HepG2 (cell line): ENCODE results near the gene ATP10A. TPM values are rescaled to one million over a fixed set of nuclear protein-coding genes. Genes with fewer than 3 reads are reported as not detected.

Experiments
- ATAC-seq: fragments of 200-7000 bp; cut with Tn5 transposase; 3 replicates; pipeline ENCODE4 v1.9.1; 2020; ENCODE audit warnings: mild to moderate bottlenecking, moderate library complexity
- BruUV-seq: library from RNA; stranded (reverse); fragments of 400-500 nt; replicated peaks from 2 replicates; lab custom pipeline; 2021; lab: Mats Ljungman, UMichigan
- CTCF ChIA-PET: fragments of 300-600 bp; formaldehyde crosslinking; extraction: SDS; loops from one replicate; lab custom pipeline; 2021; ENCODE audit warnings: low total read pairs, inconsistent platforms, low intra/inter-chr PET ratio; lab: Yijun Ruan, JAX
- POLR2A ChIA-PET: fragments of 350-600 bp; sonication (Branson Sonifier 250); formaldehyde crosslinking; loops from one replicate; lab custom pipeline; 2020; ENCODE audit warnings: antibody characterized with exemption, inconsistent platforms; lab: Yijun Ruan, JAX
- DNase-seq: peaks from one replicate; pipeline ENCODE4 v3.0.0-alpha.2; 2015; ENCODE audit warnings: low spot score
- FAIRE-seq: peaks from 3 replicates; lab custom pipeline; 2011; peaks lifted over from hg19 to GRCh38; lab: Jason Lieb, UNC
- H2AFZ ChIP-seq: one replicate; pipeline ENCODE4 v1.6.1; 2011; ENCODE audit warnings: low read length, inconsistent platforms
- H3K27ac ChIP-seq: fragments of 300-600 bp; 3 replicates; pipeline ENCODE4 v1.8.0; 2011; ENCODE audit warnings: mixed run types, mild to moderate bottlenecking, mixed read lengths, low read length, inconsistent platforms; ENCODE audit not compliant: insufficient read depth; ENCODE audit errors: extremely low read length
- H3K27me3 ChIP-seq, 2 experiments: fragments of 200-600 bp in 1 of 2; 2 replicates in 1 of 2; 3 replicates in 1 of 2; pipeline versions ENCODE4 v1.6.0 to v1.8.0; 2011; ENCODE audit warnings: low read length in 2 of 2, mild to moderate bottlenecking in 2 of 2, moderate library complexity in 2 of 2, inconsistent platforms in 1 of 2; ENCODE audit not compliant: insufficient read depth in 2 of 2, control insufficient read depth in 1 of 2
- H3K36me3 ChIP-seq, 2 experiments: fragments of 200-600 bp in 1 of 2; replicated peaks in 1 of 2; 2 replicates in 1 of 2; 3 replicates in 1 of 2; pipeline versions ENCODE4 v1.5.1 to v1.8.0; 2011; ENCODE audit warnings: low read length in 2 of 2, inconsistent platforms in 1 of 2; ENCODE audit not compliant: insufficient read depth in 2 of 2, control insufficient read depth in 1 of 2
- H3K4me1 ChIP-seq: 2 replicates; pipeline ENCODE4 v1.5.1; 2012; ENCODE audit warnings: low read length, inconsistent platforms; ENCODE audit not compliant: insufficient read depth
- H3K4me2 ChIP-seq: 2 replicates; pipeline ENCODE4 v1.6.0; 2011; ENCODE audit warnings: low read depth, low read length, inconsistent platforms
- H3K4me3 ChIP-seq, 3 experiments: fragments of 200-600 bp in 1 of 3; sonication (generic), shearing (Covaris generic) in 1 of 3; replicated peaks in 1 of 3; 2 replicates each; pipeline ENCODE4 v1.5.1; 2011 to 2016; ENCODE audit warnings: low read length in 3 of 3, inconsistent platforms in 2 of 3, low read depth in 2 of 3, mild to moderate bottlenecking in 2 of 3, control low read depth in 1 of 3, mixed read lengths in 1 of 3; ENCODE audit not compliant: insufficient read depth in 1 of 3
- H3K79me2 ChIP-seq: one replicate; pipeline ENCODE4 v1.6.1; 2011; ENCODE audit warnings: low read length, inconsistent platforms; ENCODE audit not compliant: insufficient read depth
- H3K9ac ChIP-seq: 2 replicates; pipeline ENCODE4 v1.6.0; 2011; ENCODE audit warnings: mild to moderate bottlenecking, low read depth, low read length, inconsistent platforms; ENCODE audit not compliant: insufficient read depth
- H3K9me3 ChIP-seq: 2 replicates; pipeline ENCODE4 v1.5.1; 2012; ENCODE audit warnings: mild to moderate bottlenecking, low read length
- H4K20me1 ChIP-seq: 2 replicates; pipeline ENCODE4 v1.6.0; 2011; ENCODE audit warnings: inconsistent platforms, mild to moderate bottlenecking, low read length, moderate library complexity; ENCODE audit not compliant: insufficient read depth
- ATF7 ChIP-seq, 2 experiments: fragments of 450-650 bp in 1 of 2; sonication (generic) in 1 of 2; formaldehyde crosslinking in 1 of 2; IDR thresholded peaks; 2 replicates each; pipeline versions ENCODE4 v1.4.0 to v1.6.1; 2016 to 2020; ENCODE audit warnings: antibody characterized with exemption in 1 of 2, mild to moderate bottlenecking in 1 of 2, missing genetic modification reagents in 1 of 2
- HES4 ChIP-seq: sonication (generic); formaldehyde crosslinking; IDR thresholded peaks from 2 replicates; pipeline ENCODE4 v1.9.0; 2021; ENCODE audit warnings: mild to moderate bottlenecking, missing genetic modification reagents, borderline replicate concordance
- PPARG ChIP-seq: conservative IDR thresholded peaks from 2 replicates; pipeline ENCODE4 v1.6.1; 2016; ENCODE audit warnings: missing biosample characterization, missing genetic modification reagents
- RCOR2 ChIP-seq: IDR thresholded peaks from 2 replicates; pipeline ENCODE4 v1.6.1; 2016; ENCODE audit warnings: missing biosample characterization, missing genetic modification reagents
- SP2 ChIP-seq: sonication (generic); formaldehyde crosslinking; IDR thresholded peaks from 2 replicates; pipeline ENCODE4 v1.5.1; 2020; ENCODE audit warnings: mild to moderate bottlenecking, missing genetic modification reagents
- ZC3H13 ChIP-seq: sonication (generic); formaldehyde crosslinking; IDR thresholded peaks from 2 replicates; pipeline ENCODE4 v1.8.1; 2023; ENCODE audit warnings: mild to moderate bottlenecking, missing genetic modification reagents, moderate library complexity
- ZFYVE20 ChIP-seq: sonication (generic); formaldehyde crosslinking; IDR thresholded peaks from 2 replicates; pipeline ENCODE4 v1.8.0; 2023; ENCODE audit warnings: low read depth, mild to moderate bottlenecking, moderate library complexity, missing genetic modification reagents, borderline replicate concordance
- ZNF326 ChIP-seq: sonication (generic); formaldehyde crosslinking; IDR thresholded peaks from 2 replicates; pipeline ENCODE4 v1.4.0; 2020; ENCODE audit warnings: missing genetic modification reagents, borderline replicate concordance
- ZNF629 ChIP-seq: sonication (generic); formaldehyde crosslinking; conservative IDR thresholded peaks from 2 replicates; pipeline ENCODE4 v1.5.0; 2020; ENCODE audit warnings: missing genetic modification reagents
- WGBS: methylation state at CpG from one replicate; pipeline ENCODE4 v1.1.6; 2017; ENCODE audit warnings: low lambda C conversion rate; 5-methylcytosine and 5-hydroxymethylcytosine counted together
- in situ Hi-C: cut with HindIII; loops from 2 replicates; pipeline ENCODE4 v1.10.0; 2017; ENCODE audit warnings: low pct_unique_long_range_greater_than_20kb; ENCODE audit not compliant: extremely low pct_ligation_motif_present
- intact Hi-C: fragments of 100-400 bp; cut with micrococcal nuclease; formaldehyde crosslinking; loops from one replicate; pipeline ENCODE4 v1.10.0; 2022; ENCODE audit not compliant: unreplicated experiment
- polyA plus RNA-seq, 8 experiments: library from polyadenylated mRNA; depleted of rRNA in 3 of 8; stranded (reverse) in 7 of 8; unstranded in 1 of 8; fragments of >200 nt; fragmentation: Illumina TruSeq in 4 of 8; extraction: Trizol in 4 of 8; gene quantifications; 2 replicates each; pipeline versions ENCODE4 v1.2.1 to v1.2.3, GENCODE V29; 2011 to 2016; ENCODE audit warnings: low read depth in 4 of 8, missing spikeins in 1 of 8, mixed read lengths in 1 of 8; ENCODE audit not compliant: insufficient read depth in 1 of 8
- total RNA-seq, 5 experiments: library from RNA; depleted of rRNA; stranded (reverse); fragments of >200 nt; fragmentation: Illumina TruSeq; extraction: Trizol; gene quantifications; 2 replicates each; pipeline ENCODE4 v1.2.3, GENCODE V29; 2016; ENCODE audit warnings: low read depth in 1 of 5
- TF ChIP-seq, protein P1 (sequence below): sonication (generic); formaldehyde crosslinking; IDR thresholded peaks from 2 replicates; pipeline ENCODE4 v1.8.1; 2023; ENCODE audit warnings: mild to moderate bottlenecking, missing genetic modification reagents, borderline replicate concordance
- TF ChIP-seq, protein P2 (sequence below): sonication (generic); formaldehyde crosslinking; IDR thresholded peaks from 2 replicates; pipeline ENCODE4 v1.5.0; 2020; ENCODE audit warnings: missing genetic modification reagents, mild to moderate bottlenecking, borderline replicate concordance

The ATP10A gene
- total and polyA plus RNA-seq, 2 of the 13 experiments (the other 11 are each of a cell fraction or from before 2014, with no cell fraction given), result 0.58 to 4.2 TPM

DNA sequence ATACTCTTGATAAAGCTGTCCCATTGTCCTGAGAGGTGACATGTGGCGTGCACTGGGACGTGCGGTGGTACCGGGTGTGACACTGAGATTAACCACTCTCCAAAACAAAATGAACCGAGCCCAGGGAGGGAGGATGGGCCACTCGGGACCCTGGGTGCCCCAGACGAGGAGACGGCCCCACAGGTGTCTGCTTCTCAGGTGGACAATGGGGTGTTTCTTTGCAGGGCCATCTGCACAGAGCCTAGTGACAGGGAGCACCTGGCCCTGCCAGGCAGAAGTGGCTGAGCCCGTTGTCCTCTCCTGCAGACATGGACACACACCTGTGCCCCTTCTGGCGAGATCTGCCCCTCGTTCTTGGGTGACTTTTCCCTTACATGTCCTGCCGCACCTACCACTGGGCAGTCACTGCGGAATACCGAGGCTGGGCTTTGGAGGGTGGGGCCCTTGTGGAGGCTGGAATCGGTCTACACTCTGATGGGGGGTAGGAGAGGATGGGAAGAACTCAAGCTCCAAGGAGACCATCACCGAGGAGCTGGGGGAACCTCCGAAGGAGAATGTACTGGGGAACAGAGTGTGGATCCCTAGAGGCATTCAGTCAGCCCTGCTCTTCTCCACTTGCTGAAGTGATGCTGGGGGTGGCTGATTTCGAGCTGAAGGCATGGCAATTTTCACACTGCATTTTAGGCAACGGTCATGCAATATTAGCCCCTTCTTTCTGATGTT lies 153.5 kb downstream of the ATP10A start:
- BruUV-seq, result no TSS peak
- Histone ChIP-seq H3K4me2 (no peak overlapping the region), H3K27me3 (no peaks in the 10 kb centered on the region), H2AFZ (no peak overlapping the region), H4K20me1 (no peaks in the 10 kb centered on the region), H3K79me2 (no peaks in the 10 kb centered on the region), H3K4me1 (no peaks in the 10 kb centered on the region), H3K36me3 (no peaks in the 10 kb centered on the region), H3K4me3 (no peak overlapping the region), H3K9ac (no peak overlapping the region), H3K27ac (no peak overlapping the region)
- intact Hi-C loops (no loop called here), in situ Hi-C loops (loop anchor here (10.0 kb wide), 1 partner anchor 195 kb away; no protein-coding TSS in a partner anchor)
- POLR2A ChIA-PET, result no interaction called here
- 47% methylated on average over 11 of the region's 19 CpGs for WGBS
- FAIRE-seq, result no peak
- no peak for DNase-seq
- CTCF ChIA-PET, result interaction anchor here (1.3 kb wide), 1 partner anchor 201 kb away, joined by 4 read pairs; no protein-coding TSS in a partner anchor
- no peak for TF ChIP-seq ATF7 (IDR thresholded peaks at IDR 0.05)
- TF ChIP-seq ATF7 (CRISPR knock-in tag; IDR thresholded peaks at IDR 0.05), result no peak
- no peak for TF ChIP-seq ZC3H13 (CRISPR knock-in tag)
- TF ChIP-seq, protein P1, sequence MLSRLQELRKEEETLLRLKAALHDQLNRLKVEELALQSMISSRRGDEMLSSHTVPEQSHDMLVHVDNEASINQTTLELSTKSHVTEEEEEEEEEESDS (CRISPR knock-in tag), result no peak
- TF ChIP-seq SP2 (CRISPR knock-in tag), result no peak
- no peak for TF ChIP-seq RCOR2 (CRISPR knock-in tag)
- TF ChIP-seq ZNF629, result no peak
- TF ChIP-seq, all 625 proteins: peak for 0
- H3K9me3 ChIP-seq, result no peaks in the 10 kb centered on the region
- ATAC-seq, result no peak; the same call in 2 of the 3 replicates

- intact Hi-C loops, result no loop called here
Observed at GRCh38 chr15:25708391-25708790, 154.7 kb downstream of the ATP10A start.

More at GRCh38 chr15:25708391-25708790, 154.7 kb downstream of the ATP10A start:
- no peaks in the 10 kb centered on the region for H3K79me2 ChIP-seq
- no peaks in the 10 kb centered on the region for H3K27me3 ChIP-seq
- H3K27ac ChIP-seq, result no peak overlapping the region
- no peak for DNase-seq
- 66% methylated on average over 8 of the region's 8 CpGs for WGBS
- no peak overlapping the region for H3K9ac ChIP-seq
- TF ChIP-seq HES4 (CRISPR knock-in tag) (no peak), PPARG (no peak), ZNF326 (CRISPR knock-in tag) (no peak), ZFYVE20 (no peak)
- TF ChIP-seq, protein P2, sequence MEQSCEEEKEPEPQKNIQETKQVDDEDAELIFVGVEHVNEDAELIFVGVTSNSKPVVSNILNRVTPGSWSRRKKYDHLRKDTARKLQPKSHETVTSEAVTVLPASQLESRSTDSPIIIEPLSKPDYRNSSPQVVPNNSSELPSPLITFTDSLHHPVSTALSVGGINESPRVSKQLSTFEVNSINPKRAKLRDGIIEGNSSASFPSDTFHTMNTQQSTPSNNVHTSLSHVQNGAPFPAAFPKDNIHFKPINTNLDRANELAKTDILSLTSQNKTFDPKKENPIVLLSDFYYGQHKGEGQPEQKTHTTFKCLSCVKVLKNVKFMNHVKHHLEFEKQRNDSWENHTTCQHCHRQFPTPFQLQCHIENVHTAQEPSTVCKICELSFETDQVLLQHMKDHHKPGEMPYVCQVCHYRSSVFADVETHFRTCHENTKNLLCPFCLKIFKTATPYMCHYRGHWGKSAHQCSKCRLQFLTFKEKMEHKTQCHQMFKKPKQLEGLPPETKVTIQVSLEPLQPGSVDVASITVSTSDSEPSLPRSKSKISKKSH (CRISPR knock-in tag), result no peak
- TF ChIP-seq, all 625 proteins: peak for 0
- no peaks in the 10 kb centered on the region for H3K4me1 ChIP-seq
- H3K4me3 ChIP-seq, result no peak overlapping the region
- BruUV-seq, result no TSS peak
- in situ Hi-C loops, result no loop called here
- no peaks in the 10 kb centered on the region for H3K36me3 ChIP-seq
- no peaks in the 10 kb centered on the region for H3K9me3 ChIP-seq
- no peaks in the 10 kb centered on the region for H4K20me1 ChIP-seq
- CTCF ChIA-PET, result no interaction called here
- H2AFZ ChIP-seq, result no peak overlapping the region
- no peak for ATAC-seq
- POLR2A ChIA-PET, result no interaction called here
- no peak for FAIRE-seq
- no peak overlapping the region for H3K4me2 ChIP-seq
